ENCODE data around the gene RFX3.

RFX3 gene

DNA sequence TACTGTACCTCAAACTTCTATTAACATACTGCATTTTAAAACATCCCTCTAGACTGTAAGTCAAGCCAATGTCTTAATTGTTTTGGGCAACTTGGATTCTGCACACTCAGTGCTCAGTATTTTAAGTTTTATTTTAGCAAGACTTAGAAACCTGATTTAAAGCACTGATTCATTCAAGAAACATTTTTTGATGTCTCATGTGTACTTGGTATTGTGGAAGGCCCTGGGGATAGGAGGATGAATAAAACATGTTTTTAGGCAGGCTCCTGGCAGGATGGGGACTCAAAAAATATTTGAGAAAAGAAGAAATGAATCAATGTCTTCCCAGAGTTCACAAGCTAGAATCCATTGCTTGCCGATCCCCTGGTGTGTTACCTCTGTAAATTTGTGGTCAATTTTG, 347.9 kb downstream of the RFX3 start:
- Histone ChIP-seq H3K9me3 (replicated peaks; ENCODE audit: insufficient read depth, low read length) (no peaks in the 10 kb centered on the region), H4K20me1 (ENCODE audit: insufficient read depth, low read length) (no peaks in the 10 kb centered on the region), H3K4me3 (ENCODE audit: low read length) (no peak overlapping the region), H3K79me2 (ENCODE audit: low read length) (no peaks in the 10 kb centered on the region), H3K27ac (ENCODE audit: low read length) (no peak overlapping the region), H3K36me3 (replicated peaks; ENCODE audit: insufficient read depth, low read length) (no peaks in the 10 kb centered on the region), H3K9me2 (replicated peaks; ENCODE audit: insufficient read depth, low read length) (no peaks in the 10 kb centered on the region), H3K9ac (ENCODE audit: low read length) (no peak overlapping the region), H2AFZ (ENCODE audit: low read length) (no peak overlapping the region), H3K4me2 (ENCODE audit: low read depth, low read length) (no peak overlapping the region), H3K4me1 (ENCODE audit: low read length) (no peaks in the 10 kb centered on the region), H3F3A (ENCODE audit: insufficient read depth, low read length) (no peaks in the 10 kb centered on the region), H3K27me3 (replicated peaks; ENCODE audit: insufficient read depth, low read length) (no peaks in the 10 kb centered on the region)
- DNase-seq, result no peak
- TF ChIP-seq CTCF (IDR thresholded peaks at IDR 0.05; ENCODE audit: low read length) (no peak), EZH2 (optimal IDR thresholded peaks at IDR 0.05; ENCODE audit: low read depth, low read length) (no peak), EZH2phosphoT487 (IDR thresholded peaks at IDR 0.05; ENCODE audit: low read length) (no peak)

- no peaks in the 10 kb centered on the region for H3K9me2 ChIP-seq (replicated peaks; ENCODE audit: insufficient read depth, low read length)
- H3K9ac ChIP-seq (ENCODE audit: low read length), result no peak overlapping the region
- no peaks in the 10 kb centered on the region for H3K36me3 ChIP-seq (replicated peaks; ENCODE audit: insufficient read depth, low read length)
- no peak overlapping the region for H3K27ac ChIP-seq (ENCODE audit: low read length)
- H3K4me3 ChIP-seq (ENCODE audit: low read length), result no peak overlapping the region
- no peaks in the 10 kb centered on the region for H3K4me1 ChIP-seq (ENCODE audit: low read length)
- H3F3A ChIP-seq (ENCODE audit: insufficient read depth, low read length), result no peaks in the 10 kb centered on the region
- H2AFZ ChIP-seq (ENCODE audit: low read length), result no peak overlapping the region
- H3K4me2 ChIP-seq (ENCODE audit: low read depth, low read length), result no peak overlapping the region
- H3K79me2 ChIP-seq (ENCODE audit: low read length), result no peaks in the 10 kb centered on the region
- TF ChIP-seq EZH2 (optimal IDR thresholded peaks at IDR 0.05; ENCODE audit: low read depth, low read length) (no peak), EZH2phosphoT487 (IDR thresholded peaks at IDR 0.05; ENCODE audit: low read length) (no peak), CTCF (IDR thresholded peaks at IDR 0.05; ENCODE audit: low read length) (no peak)
- no peaks in the 10 kb centered on the region for H3K9me3 ChIP-seq (replicated peaks; ENCODE audit: insufficient read depth, low read length)
- no peak for DNase-seq
- no peaks in the 10 kb centered on the region for H3K27me3 ChIP-seq (replicated peaks; ENCODE audit: insufficient read depth, low read length)
- H4K20me1 ChIP-seq (ENCODE audit: insufficient read depth, low read length), result no peaks in the 10 kb centered on the region
These were observed 348.5 kb downstream of the RFX3 start for GRCh38 chr9:3177146-3177761.

- H4K20me1 ChIP-seq (ENCODE audit: insufficient read depth, low read length), result no peaks in the 10 kb centered on the region
- no peak overlapping the region for H2AFZ ChIP-seq (ENCODE audit: low read length)
- no peaks in the 10 kb centered on the region for H3K36me3 ChIP-seq (replicated peaks; ENCODE audit: insufficient read depth, low read length)
- H3K79me2 ChIP-seq (ENCODE audit: low read length), result no peaks in the 10 kb centered on the region
- no peaks in the 10 kb centered on the region for H3K27me3 ChIP-seq (replicated peaks; ENCODE audit: insufficient read depth, low read length)
- no peaks in the 10 kb centered on the region for H3K9me3 ChIP-seq (replicated peaks; ENCODE audit: insufficient read depth, low read length)
- H3F3A ChIP-seq (ENCODE audit: insufficient read depth, low read length), result no peaks in the 10 kb centered on the region
- no peaks in the 10 kb centered on the region for H3K4me1 ChIP-seq (ENCODE audit: low read length)
- no peak overlapping the region for H3K4me3 ChIP-seq (ENCODE audit: low read length)
- TF ChIP-seq CTCF (IDR thresholded peaks at IDR 0.05; ENCODE audit: low read length), result no peak
- TF ChIP-seq EZH2phosphoT487 (IDR thresholded peaks at IDR 0.05; ENCODE audit: low read length), result no peak
- no peak for TF ChIP-seq EZH2 (optimal IDR thresholded peaks at IDR 0.05; ENCODE audit: low read depth, low read length)
- no peak for DNase-seq
- H3K9ac ChIP-seq (ENCODE audit: low read length), result no peak overlapping the region
- H3K4me2 ChIP-seq (ENCODE audit: low read depth, low read length), result no peak overlapping the region
- H3K27ac ChIP-seq (ENCODE audit: low read length), result no peak overlapping the region
- H3K9me2 ChIP-seq (replicated peaks; ENCODE audit: insufficient read depth, low read length), result no peaks in the 10 kb centered on the region
These were observed 352.4 kb downstream of the RFX3 start for GRCh38 chr9:3173374-3173773.

Data from MM.1S (cell line).